HG03159 (cell line): ENCODE measurements around the gene CADPS2.
"Not testable (repeated sequence)": the region's sequence is repeated elsewhere in the genome, so short reads cannot be mapped to it uniquely, and the experiment has no call there.

ENCODE experiments used
- ATAC-seq: cut with Tn5 transposase; IDR thresholded peaks from one replicate; pipeline ENCODE4 v1.9.1; 2021; ENCODE audit warnings: mild to moderate bottlenecking, moderate library complexity; ENCODE audit not compliant: unreplicated experiment

CADPS2 gene

GRCh38 chr7:122677149-122677548 is 209.1 kb downstream of the CADPS2 start:
- ATAC-seq: no peak

GRCh38 chr7:122676466-122676865 is 209.8 kb downstream of the CADPS2 start:
- no peak for ATAC-seq

DNA sequence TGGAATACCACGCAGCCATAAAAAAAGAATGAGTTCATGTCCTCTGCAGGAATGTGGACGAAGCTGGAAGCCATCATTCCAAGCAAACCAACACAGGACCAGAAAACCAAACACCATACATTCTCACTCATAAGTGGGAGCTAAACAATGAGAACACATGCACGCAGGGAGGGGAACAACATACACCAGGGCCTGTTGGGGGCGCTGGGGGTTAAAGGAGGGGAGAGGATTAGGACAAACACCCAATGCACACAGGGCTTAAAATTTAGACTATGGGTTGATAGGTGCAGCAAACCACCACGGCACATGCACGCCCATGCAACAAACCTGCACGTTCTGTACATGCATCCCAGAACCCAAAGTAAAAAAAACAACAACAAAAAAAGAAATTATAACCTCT is 210.6 kb downstream of the CADPS2 start:
- no peak for ATAC-seq

DNA sequence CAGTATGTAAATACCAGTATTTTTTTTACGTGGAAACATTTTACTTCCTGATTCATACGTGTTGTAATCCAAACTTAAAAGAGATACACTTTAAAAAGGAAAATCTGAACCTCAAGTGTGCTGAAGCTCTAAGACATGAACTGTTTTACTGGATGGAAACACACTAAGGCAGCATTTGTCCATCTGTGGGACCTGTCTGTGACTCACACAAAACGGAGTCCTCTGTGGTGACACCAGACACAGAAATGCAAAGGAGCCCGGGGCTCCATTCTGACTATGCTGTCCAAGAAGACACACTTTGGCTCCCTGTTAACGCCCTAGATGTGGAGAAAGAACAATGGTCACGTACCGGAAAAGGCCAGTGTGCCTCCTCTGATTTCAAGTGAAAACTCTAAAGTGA is 211.2 kb downstream of the CADPS2 start:
- ATAC-seq: no peak

GRCh38 chr7:122674502-122674901 is 211.8 kb downstream of the CADPS2 start:
- ATAC-seq: no peak

GRCh38 chr7:122673951-122674350 is 212.3 kb downstream of the CADPS2 start:
- no peak for ATAC-seq

- no peak for ATAC-seq
Observed at GRCh38 chr7:122672536-122672935, 213.7 kb downstream of the CADPS2 start.

GRCh38 chr7:122663733-122664132 is 222.5 kb downstream of the CADPS2 start:
- no peak for ATAC-seq

GRCh38 chr7:122658856-122659255 is 227.4 kb downstream of the CADPS2 start:
- ATAC-seq: no peak

DNA sequence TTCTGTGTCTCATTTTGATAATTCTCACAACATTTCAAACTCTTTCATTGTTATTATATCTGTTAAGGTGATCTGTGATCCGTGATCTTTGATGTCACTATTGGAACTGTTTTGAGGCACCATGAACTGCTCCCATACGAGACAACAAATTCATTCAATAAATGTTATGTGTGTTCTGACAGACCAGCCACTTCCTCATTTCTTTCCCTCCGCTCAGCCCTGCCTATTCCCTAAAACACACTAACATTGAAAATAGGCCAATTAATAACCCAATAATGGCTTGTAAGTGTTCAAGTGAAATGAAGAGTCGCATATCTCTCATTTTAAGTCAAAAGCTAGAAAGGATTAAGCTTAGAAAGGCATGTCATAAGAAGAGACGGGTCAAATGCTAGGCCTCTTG is 232.6 kb downstream of the CADPS2 start:
- ATAC-seq: no peak

DNA sequence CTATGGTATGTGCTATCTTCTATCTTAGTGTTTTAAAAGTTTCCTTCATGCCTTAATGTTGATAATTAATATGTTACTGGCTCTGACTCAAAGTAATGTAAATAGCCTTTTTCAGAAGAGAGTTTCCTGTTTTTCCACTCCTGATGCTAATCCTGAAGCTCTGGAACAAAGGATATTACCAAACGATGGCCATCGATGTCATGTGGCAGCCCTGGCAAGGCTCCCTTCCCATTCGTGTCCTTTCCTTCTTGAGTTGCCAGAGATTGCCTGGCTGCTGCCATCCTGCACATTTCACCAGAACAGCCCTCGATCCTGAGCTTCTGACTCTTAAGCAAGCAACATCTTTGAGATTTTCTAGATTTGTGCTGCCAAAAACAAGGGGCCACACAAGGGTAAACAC is 233.4 kb downstream of the CADPS2 start:
- ATAC-seq: no peak

DNA sequence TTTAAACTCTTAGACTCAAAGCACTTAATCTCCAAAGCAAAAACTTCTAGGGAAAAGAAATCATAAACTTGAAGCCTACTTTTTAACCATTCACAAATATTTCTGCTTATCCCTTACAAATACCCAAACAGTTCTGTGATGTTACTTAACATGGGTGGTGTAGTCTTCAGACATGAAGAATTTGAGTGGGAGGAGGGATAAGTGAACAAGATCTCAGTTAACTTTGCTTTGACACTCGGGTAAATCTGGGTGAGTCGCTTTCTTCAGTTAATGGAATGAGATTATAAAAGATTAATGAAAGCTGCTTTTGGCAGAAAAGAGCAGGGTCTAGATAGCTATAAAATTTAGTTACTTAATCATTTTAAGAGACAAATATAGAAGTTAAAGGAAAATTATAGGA is 234.8 kb downstream of the CADPS2 start:
- no peak for ATAC-seq

DNA sequence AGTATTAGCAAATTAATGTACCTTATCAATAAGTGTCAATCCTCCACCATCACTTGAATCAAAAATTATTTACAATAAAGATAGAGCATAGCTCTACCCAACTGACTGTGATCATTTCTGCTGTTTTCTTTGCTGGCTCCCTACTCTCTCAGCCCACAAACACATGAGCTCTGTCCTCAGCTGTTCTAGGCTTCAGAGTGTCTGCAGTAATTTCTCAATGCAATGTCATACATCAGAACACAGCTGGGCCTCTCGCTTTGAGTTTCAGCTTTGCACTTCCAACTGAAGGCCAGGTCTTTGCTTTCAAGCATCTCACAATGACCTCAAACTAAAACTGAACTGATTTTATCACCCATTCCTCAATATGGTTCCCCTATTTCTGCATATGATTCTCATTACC is 243.0 kb downstream of the CADPS2 start:
- no peak for ATAC-seq

DNA sequence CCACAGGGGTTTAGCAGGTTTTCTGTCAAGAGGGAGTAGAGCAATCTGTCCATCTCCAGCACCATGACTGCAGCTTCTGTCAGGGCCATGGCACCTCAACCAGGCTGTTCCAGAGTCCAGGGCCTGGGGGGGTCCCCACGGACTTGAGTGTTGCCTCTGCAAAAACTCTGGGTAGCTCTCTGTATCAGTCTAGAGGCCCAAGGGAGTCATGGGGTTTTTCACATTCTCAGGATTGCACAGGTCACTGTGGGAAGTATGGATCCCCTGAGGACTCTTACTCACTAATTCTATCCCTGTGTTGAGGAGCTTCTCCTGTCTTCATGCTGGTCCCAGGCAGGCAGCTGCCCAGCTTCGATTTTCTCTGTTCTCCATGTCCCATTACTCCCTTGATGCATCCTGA is 247.8 kb downstream of the CADPS2 start:
- ATAC-seq: no peak

DNA sequence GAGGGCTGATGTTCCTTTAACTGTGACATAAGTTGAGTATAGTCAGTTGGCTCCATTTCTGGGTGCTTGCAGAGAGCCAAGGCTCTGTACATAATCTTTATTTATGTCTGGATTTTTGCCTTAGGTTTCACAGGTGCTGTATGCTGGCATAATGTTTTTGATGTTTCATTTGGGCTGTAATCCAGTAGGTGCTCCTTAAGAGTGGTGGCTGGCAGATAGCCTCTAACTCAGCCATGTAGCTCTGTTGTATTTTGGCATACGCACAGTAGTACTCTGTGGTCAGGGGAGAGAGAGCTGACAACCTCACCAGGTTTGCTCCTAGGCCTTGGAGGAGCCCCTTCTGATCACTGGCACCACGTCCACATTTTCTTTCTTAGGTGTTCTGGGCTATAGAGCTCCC is 248.5 kb downstream of the CADPS2 start:
- ATAC-seq: no peak

DNA sequence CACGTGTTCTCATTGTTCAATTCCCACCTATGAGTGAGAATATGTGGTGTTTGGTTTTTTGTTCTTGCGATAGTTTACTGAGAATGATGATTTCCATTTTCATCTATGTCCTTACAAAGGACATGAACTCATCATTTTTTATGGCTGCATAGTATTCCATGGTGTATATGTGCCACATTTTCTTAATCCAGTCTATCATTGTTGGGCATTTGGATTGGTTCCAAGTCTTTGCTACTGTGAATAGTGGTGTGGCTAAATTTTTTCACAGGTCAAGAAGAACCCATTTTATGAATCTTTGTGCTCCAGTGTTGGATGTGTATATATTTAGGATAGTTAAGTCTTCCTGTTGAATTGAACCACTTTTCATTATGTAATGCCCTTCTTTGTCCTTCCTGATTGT is 250.8 kb downstream of the CADPS2 start:
- ATAC-seq: not testable (repeated sequence)

- ATAC-seq: no peak
Observed at GRCh38 chr7:122633472-122633871, 252.8 kb downstream of the CADPS2 start.

GRCh38 chr7:122632238-122632637 is 254.0 kb downstream of the CADPS2 start:
- ATAC-seq: no peak

- no peak for ATAC-seq
Observed at GRCh38 chr7:122629412-122629953, 256.8 kb downstream of the CADPS2 start.

- ATAC-seq: no peak
Observed at GRCh38 chr7:122628651-122629411, 257.4 kb downstream of the CADPS2 start.

DNA sequence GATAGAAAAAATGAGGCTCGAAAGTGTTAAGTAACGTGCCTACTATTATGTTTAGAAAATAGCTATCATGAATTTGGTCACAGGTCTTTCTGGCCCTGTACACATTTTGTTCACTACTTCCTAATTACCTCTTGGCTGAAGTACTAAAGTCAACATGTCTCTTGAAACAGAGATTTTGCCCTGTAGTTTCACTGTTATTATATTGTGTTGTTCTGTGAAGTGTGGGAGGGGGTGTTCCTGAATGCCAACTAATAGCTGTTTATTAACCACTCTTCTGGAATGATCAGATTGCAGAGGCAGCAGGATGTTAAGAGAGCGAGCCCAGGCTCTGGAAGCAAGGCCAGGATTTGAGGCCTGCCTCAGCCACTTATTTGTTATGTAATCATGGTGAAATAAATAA is 259.5 kb downstream of the CADPS2 start:
- ATAC-seq: no peak

DNA sequence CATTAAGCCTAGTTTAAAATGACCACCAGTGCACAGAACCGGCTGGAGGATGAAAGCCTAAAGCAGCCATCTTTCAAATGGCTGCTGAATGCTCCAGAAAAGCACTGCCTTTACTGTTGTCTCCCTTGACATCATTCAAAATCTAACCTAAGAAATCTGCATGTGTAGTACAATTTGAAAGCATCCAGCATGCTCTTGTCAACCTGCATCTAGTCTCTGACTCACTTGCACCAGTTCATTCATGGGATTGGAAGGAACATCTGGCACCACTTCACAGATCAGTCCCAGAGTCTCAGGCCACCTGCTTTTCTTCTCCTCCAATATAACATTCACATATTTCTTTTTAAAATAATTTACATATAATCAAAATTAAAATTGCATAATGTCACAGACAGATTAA is 263.6 kb downstream of the CADPS2 start:
- ATAC-seq: no peak

DNA sequence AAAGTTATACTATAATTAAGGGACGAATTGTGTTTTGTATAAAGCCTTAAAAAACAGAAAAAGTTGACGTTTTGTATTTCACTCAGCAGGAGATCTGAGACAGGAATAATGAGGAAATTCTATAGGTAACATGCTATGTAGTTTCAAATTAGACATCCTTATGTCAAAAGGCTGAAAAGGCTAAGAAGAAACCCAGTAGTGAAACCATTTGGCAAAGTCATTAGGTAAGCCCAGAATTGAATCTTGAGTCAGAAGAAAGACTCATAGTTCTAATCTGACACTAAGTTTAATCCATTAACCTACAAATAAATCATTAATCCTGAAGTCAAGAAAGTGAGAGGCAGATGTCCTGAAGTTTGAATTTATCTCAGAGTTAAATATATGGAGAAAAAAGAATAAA is 266.6 kb downstream of the CADPS2 start:
- ATAC-seq: no peak
